KOPT-K1 (cell line): ENCODE measurements around the gene PAPPA.

ENCODE experiments used
- H3K27ac ChIP-seq: fragments of 200-600 bp; sonication (generic); 2 replicates; pipeline ENCODE4 v1.5.1; 2016; ENCODE audit warnings: antibody characterized with exemption, mild to moderate bottlenecking, low read depth, low read length; ENCODE audit not compliant: poor library complexity, severe bottlenecking
- H3K36me3 ChIP-seq: fragments of 200-600 bp; sonication (generic); 2 replicates; pipeline ENCODE4 v1.5.1; 2017; ENCODE audit warnings: antibody characterized with exemption, mild to moderate bottlenecking, low read length, moderate library complexity; ENCODE audit not compliant: insufficient read depth
- H3K9me3 ChIP-seq: fragments of 200-600 bp; sonication (generic); 2 replicates; pipeline ENCODE4 v1.5.1; 2017; ENCODE audit warnings: antibody characterized with exemption, low read length, mild to moderate bottlenecking; ENCODE audit not compliant: insufficient read depth, poor library complexity, severe bottlenecking

Gene PAPPA

DNA sequence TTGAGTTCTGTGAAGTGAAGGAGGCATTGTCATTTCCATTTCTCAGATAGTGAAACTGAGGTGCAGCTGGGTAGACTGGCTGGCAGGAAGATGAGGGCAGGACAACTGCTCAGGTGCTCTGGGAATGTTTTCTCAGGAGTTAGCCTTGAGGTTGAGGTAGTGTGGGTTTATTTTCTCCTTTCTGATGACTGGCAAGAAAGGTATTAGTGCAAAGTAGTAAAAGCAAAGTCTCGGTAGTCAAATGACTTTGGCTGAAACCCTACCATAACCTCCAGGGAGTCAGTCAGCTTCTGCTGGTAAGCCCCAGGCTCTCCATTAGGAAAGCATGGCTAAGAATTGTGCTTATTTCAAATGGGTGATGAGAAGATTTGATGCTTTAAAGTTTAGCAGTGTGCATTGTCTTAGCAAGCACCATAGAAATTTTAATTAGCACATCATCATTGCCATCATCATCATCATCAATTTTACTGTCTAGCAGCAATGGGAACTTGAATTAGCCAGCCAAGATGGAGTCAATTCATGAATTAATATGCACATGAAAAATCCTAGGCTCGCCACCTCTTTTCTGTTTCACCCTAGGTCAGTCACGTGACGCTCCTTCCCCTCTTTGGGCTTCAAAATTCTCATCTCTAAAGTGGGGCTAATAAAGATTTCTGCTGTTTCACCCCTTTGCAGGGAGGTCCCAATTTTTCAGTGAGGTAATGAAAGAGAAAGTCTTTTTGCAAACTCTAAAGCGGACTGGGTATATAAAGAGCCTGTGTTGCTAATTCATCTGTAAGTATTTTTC, 10.7 kb upstream of the PAPPA start:
- Histone ChIP-seq H3K9me3 (no peaks in the 10 kb centered on the region), H3K36me3 (no peaks in the 10 kb centered on the region), H3K27ac (no peak overlapping the region)

GRCh38 chr9:116144038-116144437, 9.6 kb upstream of the PAPPA start:
- H3K27ac ChIP-seq: no peak overlapping the region
- no peaks in the 10 kb centered on the region for H3K36me3 ChIP-seq
- H3K9me3 ChIP-seq: no peaks in the 10 kb centered on the region

DNA sequence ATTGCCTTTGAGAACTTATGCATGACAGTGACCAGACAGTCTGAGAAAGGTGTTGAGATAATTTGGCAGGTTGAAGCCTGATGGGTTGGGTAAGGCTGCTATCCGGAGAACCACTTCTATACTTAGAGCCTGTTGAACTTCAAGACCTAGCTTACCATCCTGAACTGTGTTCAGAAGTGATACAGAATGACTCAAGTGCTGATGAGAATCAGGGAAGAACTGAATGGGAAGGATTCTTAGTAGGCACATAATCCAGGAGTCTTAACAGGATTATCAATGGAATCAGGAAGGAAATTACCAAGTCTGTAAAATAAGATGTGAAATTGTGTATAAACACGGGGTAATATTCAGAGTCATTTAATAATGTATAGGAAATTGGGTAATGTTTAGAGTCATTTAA, 9.0 kb upstream of the PAPPA start:
- Histone ChIP-seq H3K36me3 (no peaks in the 10 kb centered on the region), H3K9me3 (no peaks in the 10 kb centered on the region), H3K27ac (no peak overlapping the region)

DNA sequence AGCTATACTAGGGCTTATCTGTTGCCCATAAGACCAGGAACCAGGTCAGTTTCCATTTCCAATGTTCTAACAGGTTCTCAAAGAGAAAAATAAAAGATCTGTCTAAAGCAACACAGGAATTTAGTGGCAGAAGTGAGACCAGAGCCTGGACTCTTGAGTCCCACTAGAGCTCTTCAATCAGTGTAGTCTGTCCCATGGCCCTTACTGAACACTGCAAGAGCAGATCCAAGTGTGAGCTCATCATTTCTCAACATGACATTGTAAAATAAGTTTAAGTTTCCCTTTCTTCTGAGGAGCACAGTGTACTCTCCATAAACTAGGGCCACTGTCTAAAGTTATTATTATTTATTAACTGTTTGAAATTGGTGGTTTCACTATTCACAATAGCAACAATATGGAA, 8.6 kb upstream of the PAPPA start:
- H3K27ac ChIP-seq: no peak overlapping the region
- no peaks in the 10 kb centered on the region for H3K9me3 ChIP-seq
- no peaks in the 10 kb centered on the region for H3K36me3 ChIP-seq

- H3K36me3 ChIP-seq: no peaks in the 10 kb centered on the region
- H3K27ac ChIP-seq: no peak overlapping the region
- no peaks in the 10 kb centered on the region for H3K9me3 ChIP-seq
Measured at GRCh38 chr9:116147821-116148220, 5.8 kb upstream of the PAPPA start.

DNA sequence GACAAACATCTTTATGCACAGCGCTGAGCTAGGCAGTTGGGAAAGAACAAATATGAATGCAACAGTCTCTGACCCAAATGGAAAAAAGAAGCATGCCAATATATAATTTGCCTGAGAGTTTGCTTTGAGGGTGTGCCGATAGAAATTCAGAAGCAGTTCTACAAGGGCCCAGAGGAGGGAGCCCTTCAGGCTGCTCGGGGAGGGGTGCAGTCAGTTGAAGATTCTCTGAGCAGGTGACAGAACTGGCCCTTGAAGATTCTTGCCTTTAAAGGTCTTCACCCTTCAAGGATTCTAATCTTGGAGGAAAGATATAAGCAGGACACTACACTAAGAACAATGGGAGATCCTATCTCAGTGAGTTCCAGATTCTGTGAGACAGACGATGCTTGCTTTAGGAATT, 3.7 kb upstream of the PAPPA start:
- Histone ChIP-seq H3K9me3 (no peaks in the 10 kb centered on the region), H3K27ac (no peak overlapping the region), H3K36me3 (no peaks in the 10 kb centered on the region)

- Histone ChIP-seq H3K9me3 (no peaks in the 10 kb centered on the region), H3K27ac (no peak overlapping the region), H3K36me3 (no peaks in the 10 kb centered on the region)
Measured at GRCh38 chr9:116151199-116151598, 2.4 kb upstream of the PAPPA start.

GRCh38 chr9:116151966-116152381, 1.6 kb upstream of the PAPPA start:
- Histone ChIP-seq H3K36me3 (no peaks in the 10 kb centered on the region), H3K9me3 (no peaks in the 10 kb centered on the region), H3K27ac (no peak overlapping the region)

DNA sequence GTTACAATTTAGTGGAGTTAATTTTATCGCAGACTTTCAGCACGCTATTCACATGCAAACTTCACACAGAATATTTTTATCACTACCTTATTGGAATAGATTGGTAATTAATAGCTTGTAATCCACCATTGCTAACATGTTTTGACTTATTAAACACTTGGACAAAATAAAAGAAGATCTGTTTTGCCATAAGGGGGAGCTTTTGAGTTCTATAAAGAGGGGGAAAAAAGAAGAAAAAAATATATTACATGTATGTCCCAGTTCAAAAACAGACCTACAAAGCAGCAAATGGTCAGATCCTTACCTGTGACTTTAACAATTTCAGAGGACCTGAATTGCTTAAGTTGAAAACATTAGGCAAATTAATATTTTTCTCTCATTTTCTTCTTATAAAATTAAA, 1.2 kb upstream of the PAPPA start:
- no peak overlapping the region for H3K27ac ChIP-seq
- H3K9me3 ChIP-seq: no peaks in the 10 kb centered on the region
- no peaks in the 10 kb centered on the region for H3K36me3 ChIP-seq

GRCh38 chr9:116152941-116153764, 438 bp upstream of the PAPPA start:
- no peak overlapping the region for H3K27ac ChIP-seq
- H3K9me3 ChIP-seq: no peaks in the 10 kb centered on the region
- no peaks in the 10 kb centered on the region for H3K36me3 ChIP-seq

GRCh38 chr9:116154334-116154975, 864 bp downstream of the PAPPA start:
- Histone ChIP-seq H3K9me3 (no peaks in the 10 kb centered on the region), H3K36me3 (no peaks in the 10 kb centered on the region), H3K27ac (no peak overlapping the region)

- H3K27ac ChIP-seq: no peak overlapping the region
- H3K9me3 ChIP-seq: no peaks in the 10 kb centered on the region
- no peaks in the 10 kb centered on the region for H3K36me3 ChIP-seq
Measured at GRCh38 chr9:116154976-116155697, 1.5 kb downstream of the PAPPA start.

DNA sequence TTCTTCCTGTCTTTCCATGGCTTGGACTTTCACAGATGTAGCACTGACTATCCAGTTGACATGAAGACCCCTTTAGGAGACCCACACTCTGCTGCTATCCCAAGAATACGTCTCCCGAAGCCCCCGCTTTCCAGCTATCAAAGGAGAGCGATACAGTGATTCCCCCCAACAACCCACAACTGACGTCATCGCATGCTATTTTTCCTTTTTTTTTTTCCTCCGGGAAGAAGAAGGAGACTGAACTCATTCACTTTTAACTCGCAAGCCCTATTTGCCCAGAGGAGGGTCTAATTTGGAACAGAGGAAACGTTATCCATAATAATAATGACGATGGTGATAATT, 2.1 kb downstream of the PAPPA start:
- no peak overlapping the region for H3K27ac ChIP-seq
- H3K36me3 ChIP-seq: no peaks in the 10 kb centered on the region

GRCh38 chr9:116156621-116157314, 3.2 kb downstream of the PAPPA start:
- no peaks in the 10 kb centered on the region for H3K36me3 ChIP-seq
- H3K27ac ChIP-seq: no peak overlapping the region
- no peaks in the 10 kb centered on the region for H3K9me3 ChIP-seq

More for the DNA sequence above, 2.1 kb downstream of the PAPPA start:
- H3K9me3 ChIP-seq: no peaks in the 10 kb centered on the region
